NOMO-1 treated with dmso at 0.1 percent for 144 hours (cell line): ENCODE results near the gene HINT3.
"Not testable (repeated sequence)": the region's sequence is repeated elsewhere in the genome, so short reads cannot be mapped to it uniquely, and the experiment has no call there.

Experiments
- DNase-seq: peaks from one replicate; lab custom pipeline; 2025; ENCODE audit not compliant: unreplicated experiment; lab: John Stamatoyannopoulos, UW

The HINT3 gene

DNA sequence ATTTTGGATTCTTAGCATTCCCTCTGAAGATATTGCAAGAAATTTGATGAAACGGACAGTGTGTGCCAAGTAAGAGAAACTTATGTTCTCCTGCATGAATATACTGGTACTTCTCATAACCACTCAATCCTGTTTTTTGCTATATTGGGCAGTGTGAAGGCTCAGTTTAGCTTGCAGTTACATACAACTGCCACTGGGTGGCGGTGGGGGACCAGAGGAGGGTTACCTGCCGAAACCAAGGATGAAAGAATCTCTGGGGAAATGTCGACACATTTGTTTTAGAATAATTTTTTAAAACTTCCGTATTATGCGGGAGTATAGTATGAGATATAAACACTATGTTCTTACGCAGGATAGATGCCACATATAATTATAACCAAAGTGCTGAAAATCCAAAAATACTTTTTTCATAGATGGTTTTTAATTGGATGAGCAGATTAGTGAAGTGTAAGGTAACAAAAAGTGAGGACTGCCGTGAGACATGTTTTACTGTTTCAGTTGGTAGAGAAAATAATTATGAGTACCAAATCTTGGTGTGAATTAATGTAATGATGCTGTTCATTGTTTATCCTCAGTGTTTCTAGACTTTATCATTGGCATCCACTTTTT is 39.5 kb downstream of the HINT3 start:
- DNase-seq, result peak; percentile 49

DNA sequence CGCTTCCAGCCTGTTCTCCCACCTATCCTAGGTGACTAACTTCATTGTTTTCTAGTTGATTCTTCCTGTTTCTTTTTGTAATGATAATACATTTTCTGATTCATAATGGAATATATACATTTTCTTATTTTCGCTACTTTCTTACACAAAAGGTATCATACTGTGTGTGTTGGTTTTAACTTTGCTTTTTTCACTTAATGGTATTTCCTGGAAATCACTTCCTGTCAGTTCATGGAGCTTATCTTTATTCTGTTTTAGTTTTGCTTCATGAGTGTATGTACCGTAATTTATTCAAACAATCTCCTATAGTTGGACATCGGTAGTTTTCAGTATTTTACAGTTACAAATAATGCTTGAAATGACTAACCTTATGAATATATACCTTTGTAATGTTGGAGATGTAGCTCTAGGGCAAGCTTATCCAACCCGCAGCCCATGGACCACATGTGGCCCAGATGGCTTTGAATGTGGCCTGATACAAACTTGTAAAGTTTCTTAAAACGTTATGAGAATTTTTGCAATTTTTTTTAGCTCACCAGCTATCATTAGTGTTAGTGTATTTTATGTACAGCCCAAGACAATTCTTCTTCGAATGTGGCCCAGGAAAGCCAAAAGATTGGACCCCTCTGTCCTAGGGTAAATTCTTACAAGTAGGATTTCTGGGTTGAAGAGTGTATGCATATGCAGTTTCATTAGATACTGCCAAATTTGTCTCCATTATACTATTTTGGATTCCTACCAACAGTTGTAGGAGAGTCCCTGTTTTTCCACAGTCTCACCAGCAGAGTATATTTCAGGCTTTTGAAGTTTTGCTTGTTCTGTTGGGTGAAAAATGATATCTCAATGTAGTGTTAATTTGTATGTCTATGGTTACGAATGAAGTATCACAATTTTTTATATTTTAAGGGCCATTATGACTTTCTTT is 46.4 kb downstream of the HINT3 start:
- DNase-seq, result no peak

DNA sequence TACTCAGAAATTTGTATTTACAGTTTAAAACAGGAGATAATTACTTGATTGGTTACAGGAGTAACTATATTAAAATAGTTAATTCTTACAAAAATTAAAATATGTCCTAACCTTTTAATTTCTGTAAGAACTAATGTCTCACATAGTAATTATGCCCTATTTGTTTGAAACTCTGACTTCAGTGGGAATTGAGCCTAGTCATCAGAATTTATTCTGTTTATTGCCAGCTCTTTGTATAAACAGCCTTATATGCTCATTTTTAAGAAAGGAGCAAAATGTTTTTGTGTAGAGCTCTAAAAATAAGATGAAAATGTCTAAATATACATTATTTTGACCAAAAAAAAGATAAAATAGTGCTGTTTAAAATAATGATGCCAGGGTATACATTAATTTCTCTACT is 51.2 kb downstream of the HINT3 start:
- no peak for DNase-seq

DNA sequence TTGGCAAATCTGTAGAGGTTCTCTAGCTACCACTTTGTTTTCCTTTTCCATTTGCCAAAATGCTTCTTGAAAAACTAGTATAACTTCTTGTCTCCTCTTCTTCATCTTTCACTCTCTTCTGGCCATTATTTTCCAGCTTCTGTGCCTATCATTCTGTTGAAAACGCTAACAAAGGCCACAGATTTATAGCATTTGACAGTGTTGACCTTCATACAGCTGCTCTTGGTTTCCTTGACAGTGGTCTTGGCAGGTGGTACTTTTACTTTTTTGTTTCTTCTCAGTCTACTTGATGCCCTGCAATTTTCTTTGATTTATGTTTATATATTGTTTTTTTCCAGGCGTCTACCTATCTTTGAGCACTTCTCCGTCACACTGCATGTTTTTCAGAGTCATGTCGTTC is 53.5 kb downstream of the HINT3 start:
- no peak for DNase-seq

DNA sequence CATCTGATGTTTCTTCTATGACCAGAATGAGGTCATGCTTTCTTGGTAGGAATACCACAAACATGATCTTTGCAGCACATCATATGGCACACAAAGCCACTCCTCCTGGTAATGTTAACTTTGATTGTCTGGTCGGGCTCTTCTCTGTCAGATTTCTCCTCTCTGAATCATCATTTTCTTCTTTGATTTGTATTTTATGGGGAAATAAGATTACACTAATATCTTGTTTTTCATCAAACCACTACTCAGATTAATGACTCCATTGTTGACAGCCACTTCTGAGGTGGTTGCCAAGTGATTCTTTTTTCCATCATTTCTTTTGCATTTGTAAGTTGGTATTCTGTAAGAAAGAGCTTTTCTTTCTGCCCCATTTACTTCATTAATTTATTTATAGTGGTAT is 59.3 kb downstream of the HINT3 start:
- no peak for DNase-seq

DNA sequence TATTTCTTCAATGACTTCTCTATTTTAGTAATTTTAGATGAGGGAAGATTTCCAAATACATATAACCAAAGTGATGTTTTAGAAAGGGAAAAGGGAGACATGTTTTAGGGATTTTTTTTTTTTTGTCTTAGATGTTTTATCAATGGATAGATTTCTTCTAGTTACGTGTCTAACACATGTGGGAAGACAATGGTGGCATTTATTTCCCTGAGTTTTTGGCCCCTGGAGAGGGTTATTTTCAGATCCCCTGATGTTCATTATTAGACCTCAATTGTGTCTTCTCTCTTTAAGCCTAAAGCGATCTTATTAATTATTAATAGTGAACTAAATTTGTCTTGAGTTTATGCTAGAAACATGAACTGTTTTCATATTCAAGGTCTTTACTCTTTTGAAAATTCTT is 60.0 kb downstream of the HINT3 start:
- no peak for DNase-seq

DNA sequence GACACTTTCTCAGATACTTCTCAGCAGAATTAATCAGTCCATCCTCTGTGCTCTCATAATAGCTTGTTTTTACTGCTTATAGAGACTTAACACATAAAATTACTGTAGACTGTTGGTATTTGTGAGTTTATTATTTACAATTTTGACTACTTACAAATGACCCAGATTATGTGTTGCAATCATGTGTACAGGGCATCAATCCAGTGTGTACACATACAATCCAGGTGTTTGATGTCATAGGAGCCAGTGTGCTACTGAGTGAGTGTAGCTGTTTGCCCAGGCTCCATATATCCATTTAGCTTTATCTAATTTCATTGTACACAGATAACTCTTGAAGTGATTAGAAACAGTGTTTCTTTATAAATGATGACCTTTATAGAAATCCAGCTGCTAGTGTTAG is 61.1 kb downstream of the HINT3 start:
- no peak for DNase-seq

DNA sequence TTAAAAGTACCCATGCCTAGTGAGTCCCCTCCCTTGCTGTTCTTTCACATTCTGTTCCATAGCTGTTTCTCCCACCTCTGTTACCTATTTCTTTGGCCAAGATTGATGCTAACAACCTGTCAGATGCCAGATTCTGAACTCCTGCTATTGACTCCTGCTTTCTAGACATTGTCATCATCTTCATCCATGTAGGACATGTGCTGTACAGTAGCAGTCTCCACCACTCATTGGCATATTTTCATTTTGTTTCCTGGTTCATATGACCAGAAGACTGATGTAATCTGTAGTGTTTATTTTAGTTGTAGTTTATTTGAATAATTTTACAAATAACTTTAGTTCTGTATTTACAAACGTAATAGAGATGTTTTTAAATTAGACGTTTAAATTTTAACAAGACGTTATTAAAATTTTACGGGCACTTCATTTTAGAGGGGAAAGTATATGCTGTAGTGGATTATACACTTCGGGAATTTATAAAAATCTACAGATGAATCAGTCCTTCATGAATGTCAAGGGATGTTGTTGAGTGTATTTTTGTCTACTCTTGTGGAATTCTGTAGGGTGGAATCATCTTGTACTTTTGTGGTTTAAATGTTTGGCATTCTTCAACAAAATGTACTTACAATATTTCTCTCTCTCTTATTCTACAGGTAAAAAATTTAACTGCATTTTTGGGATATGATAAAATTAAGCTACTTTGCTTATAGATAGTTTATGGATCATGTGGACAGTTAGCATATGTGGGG is 63.9 kb downstream of the HINT3 start:
- no peak for DNase-seq

DNA sequence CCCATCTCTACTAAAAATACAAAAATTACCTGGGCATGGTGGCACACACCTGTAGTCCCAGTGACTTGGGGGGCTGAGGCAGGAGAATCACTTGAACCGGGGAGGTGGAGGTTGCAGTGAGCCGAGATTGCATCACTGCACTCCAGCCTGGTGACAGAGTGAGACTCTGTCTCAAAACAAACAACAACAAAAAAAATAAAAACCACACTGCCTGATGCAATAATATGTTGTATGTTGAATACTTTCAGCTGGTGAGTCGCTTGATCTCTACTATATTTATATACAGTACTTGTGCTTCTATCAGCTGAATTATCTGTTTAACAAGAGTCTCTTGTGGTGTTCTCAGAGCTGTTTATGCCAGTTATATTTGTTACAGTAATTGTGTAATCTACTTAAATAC is 66.9 kb downstream of the HINT3 start:
- DNase-seq, result not testable (repeated sequence)

DNA sequence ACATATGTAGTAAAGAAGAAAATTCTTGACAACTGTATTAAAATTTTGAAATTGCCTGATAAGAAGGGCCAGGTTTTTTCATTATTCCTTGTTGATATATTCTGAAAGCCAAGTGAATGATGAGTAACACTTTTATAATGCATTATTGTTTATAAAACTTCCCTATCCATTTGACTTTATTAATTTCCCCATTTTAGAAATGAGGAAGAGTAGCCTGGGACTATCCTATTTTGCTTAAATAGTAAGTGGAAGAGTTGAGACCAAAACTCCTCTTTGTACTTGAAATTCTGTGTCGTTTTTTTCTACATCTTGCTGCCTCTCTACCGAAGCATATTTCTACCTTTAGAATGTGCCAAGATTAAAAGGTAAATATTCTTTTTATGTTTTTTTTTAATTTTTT is 69.4 kb downstream of the HINT3 start:
- no peak for DNase-seq

DNA sequence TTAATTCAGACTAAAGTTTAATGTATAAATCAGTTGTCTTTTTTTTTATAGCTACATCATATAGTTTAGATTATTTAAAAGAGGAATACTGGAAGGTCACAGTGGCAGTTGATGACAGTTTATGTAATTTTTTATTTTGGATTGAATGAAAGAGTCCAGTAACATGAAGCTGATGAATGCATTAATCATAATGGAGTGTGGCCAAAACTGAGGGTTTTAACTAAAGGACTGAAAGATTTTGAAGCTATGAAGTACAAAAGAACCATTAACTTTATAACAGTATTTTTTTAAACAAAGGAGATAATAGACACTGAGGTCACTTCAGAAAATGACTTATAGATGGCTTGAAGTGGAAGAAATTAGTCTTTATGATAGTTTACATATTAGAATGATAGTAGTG is 71.0 kb downstream of the HINT3 start:
- no peak for DNase-seq
